Cardiac fibroblast (primary cell): ENCODE results near the gene SLC12A4.
A peak's percentile ranks its signal among the peaks of the same experiment; 100 is the strongest.

Experiments
- DNase-seq, 2 donors: peaks; one replicate each; pipeline versions ENCODE4 v3.0.0 to v3.0.0-alpha.2; 2010; ENCODE audit warnings: low read depth in 2 of 2
- H3K4me3 ChIP-seq, 2 donors: replicated peaks in 1 of 2; 1 replicate in 1 of 2; 2 replicates in 1 of 2; pipeline ENCODE4 v1.5.1; 2011; ENCODE audit warnings: low read depth in 2 of 2, low read length in 2 of 2, mild to moderate bottlenecking in 2 of 2, moderate library complexity in 1 of 2
- CTCF ChIP-seq: IDR thresholded peaks from one replicate; pipeline ENCODE4 v1.5.1; 2011; ENCODE audit warnings: low read depth, mild to moderate bottlenecking, low read length, inconsistent platforms

Gene SLC12A4

GRCh38 chr16:67944690-67945391 is 23.6 kb downstream of the SLC12A4 start:
- no peak for TF ChIP-seq CTCF
- H3K4me3 ChIP-seq = no peak overlapping the region
- no peak for DNase-seq

- no peak within 1 kb of the TSS for H3K4me3 ChIP-seq
- TF ChIP-seq CTCF = no peak
- DNase-seq = peak in 1 of 2 donors; percentile 74
Observed at GRCh38 chr16:67943619-67944504, 24.6 kb downstream of the SLC12A4 start, which contains the start of gene LCAT. Gene LCAT (minus strand): TSS chr16:67944120. CDS start chr16:67944101, 19 bp downstream.

GRCh38 chr16:67943256-67943618 is 25.2 kb downstream of the SLC12A4 start:
- no peak for TF ChIP-seq CTCF
- no peak for DNase-seq
- H3K4me3 ChIP-seq = no peak overlapping the region

- DNase-seq = no peak
- no peak for TF ChIP-seq CTCF
- no peak overlapping the region for H3K4me3 ChIP-seq
Observed at GRCh38 chr16:67942510-67943255, 25.8 kb downstream of the SLC12A4 start.

- DNase-seq = peak; percentile 39 to 44
- peak; percentile 70 for TF ChIP-seq CTCF
- no peak overlapping the region for H3K4me3 ChIP-seq
Observed at GRCh38 chr16:67942200-67942509, 26.3 kb downstream of the SLC12A4 start.

- no peak for DNase-seq
- H3K4me3 ChIP-seq = no peak overlapping the region
- TF ChIP-seq CTCF = no peak
Observed at GRCh38 chr16:67941469-67942199, 26.8 kb downstream of the SLC12A4 start.
